22Rv1 (cell line): ENCODE measurements around the gene MDH2.

Experiments used
- CTCF ChIP-seq: fragments of 450-650 bp; IDR thresholded peaks from 2 replicates; pipeline ENCODE4 v1.5.1; 2017; ENCODE audit warnings: mild to moderate bottlenecking
- ZFX ChIP-seq: fragments of 450-650 bp; IDR thresholded peaks from 2 replicates; pipeline ENCODE4 v1.6.1; 2017; ENCODE audit warnings: antibody characterized with exemption, borderline replicate concordance

GRCh38 chr7:76022026-76022780 lies 25.7 kb upstream of the MDH2 start:
- TF ChIP-seq CTCF (no peak), ZFX (no peak)
